Progenitor cell of endocrine pancreas (in vitro differentiated cells): Measurements from ENCODE around the gene ATXN1. TPM values are rescaled to one million over a fixed set of nuclear protein-coding genes. Genes with fewer than 3 reads are reported as not detected.

ENCODE experiments used
- DNase-seq: peaks from one replicate; pipeline ENCODE4 v3.0.0; 2021; ENCODE audit warnings: low spot score; ENCODE audit not compliant: unreplicated experiment
- H3K27ac Mint-ChIP-seq: 2 replicates; pipeline ENCODE4 v1.8.0; 2021; ENCODE audit warnings: mild to moderate bottlenecking, moderate library complexity, mixed read lengths
- H3K27me3 Mint-ChIP-seq: 2 replicates; pipeline ENCODE4 v1.8.0; 2021; ENCODE audit warnings: mixed read lengths
- H3K36me3 Mint-ChIP-seq: 2 replicates; pipeline ENCODE4 v1.8.0; 2022; ENCODE audit warnings: mixed read lengths; ENCODE audit not compliant: insufficient read depth
- H3K4me1 Mint-ChIP-seq: 2 replicates; pipeline ENCODE4 v1.8.0; 2021; ENCODE audit warnings: low read depth, mixed read lengths
- H3K4me3 Mint-ChIP-seq: 2 replicates; pipeline ENCODE4 v1.8.0; 2021; ENCODE audit warnings: low read depth, mild to moderate bottlenecking, moderate library complexity, mixed read lengths
- H3K9me3 Mint-ChIP-seq: 2 replicates; pipeline ENCODE4 v1.8.0; 2021; ENCODE audit warnings: low read depth, mixed read lengths
- CTCF ChIP-seq: fragments of 200-600 bp; sonication (generic); IDR thresholded peaks from one replicate; pipeline ENCODE4 v1.5.0; 2021; ENCODE audit warnings: antibody characterized with exemption, mild to moderate bottlenecking; ENCODE audit not compliant: unreplicated experiment
- total RNA-seq: library from RNA; stranded (reverse); gene quantifications from 2 replicates; pipeline ENCODE4 v1.2.1, GENCODE V29; 2021

ATXN1 gene
- total RNA-seq, 1 donor from 2014 or later = 35.8 TPM

GRCh38 chr6:16504609-16505008, 256.7 kb downstream of the ATXN1 start:
- no peak for DNase-seq
- no peak overlapping the region for H3K4me3 Mint-ChIP-seq
- H3K4me1 Mint-ChIP-seq = peaks cover 2% of the 10 kb centered on the region
- peaks cover under 1% of the 10 kb centered on the region for H3K36me3 Mint-ChIP-seq
- H3K9me3 Mint-ChIP-seq = peaks cover 3% of the 10 kb centered on the region
- no peak for TF ChIP-seq CTCF
- no peak overlapping the region for H3K27ac Mint-ChIP-seq
- H3K27me3 Mint-ChIP-seq = no peaks in the 10 kb centered on the region

- DNase-seq = no peak
- Mint-ChIP-seq H3K4me3 (no peak overlapping the region), H3K27ac (no peak overlapping the region), H3K9me3 (peaks cover 3% of the 10 kb centered on the region), H3K4me1 (peaks cover 2% of the 10 kb centered on the region), H3K36me3 (peaks cover 4% of the 10 kb centered on the region), H3K27me3 (no peaks in the 10 kb centered on the region)
- no peak for TF ChIP-seq CTCF
Observed at GRCh38 chr6:16503970-16504415, 257.3 kb downstream of the ATXN1 start.

GRCh38 chr6:16503241-16503775, 258.0 kb downstream of the ATXN1 start:
- peaks cover 3% of the 10 kb centered on the region for H3K9me3 Mint-ChIP-seq
- TF ChIP-seq CTCF = no peak
- DNase-seq = no peak
- peak overlapping the region; percentile 62 for H3K27ac Mint-ChIP-seq
- no peaks in the 10 kb centered on the region for H3K27me3 Mint-ChIP-seq
- peaks cover 5% of the 10 kb centered on the region for H3K36me3 Mint-ChIP-seq
- peaks cover 2% of the 10 kb centered on the region for H3K4me1 Mint-ChIP-seq
- H3K4me3 Mint-ChIP-seq = no peak overlapping the region

- Mint-ChIP-seq H3K27ac (no peak overlapping the region), H3K27me3 (no peaks in the 10 kb centered on the region), H3K36me3 (peaks cover 5% of the 10 kb centered on the region), H3K9me3 (peaks cover 3% of the 10 kb centered on the region), H3K4me1 (no peaks in the 10 kb centered on the region), H3K4me3 (no peak overlapping the region)
- no peak for DNase-seq
- TF ChIP-seq CTCF = no peak
Observed at GRCh38 chr6:16498957-16499356, 262.3 kb downstream of the ATXN1 start.

GRCh38 chr6:16498237-16498636, 263.0 kb downstream of the ATXN1 start:
- no peak for DNase-seq
- Mint-ChIP-seq H3K9me3 (peaks cover 3% of the 10 kb centered on the region), H3K27ac (no peak overlapping the region), H3K4me3 (no peak overlapping the region), H3K36me3 (peaks cover 5% of the 10 kb centered on the region), H3K27me3 (no peaks in the 10 kb centered on the region), H3K4me1 (no peaks in the 10 kb centered on the region)
- no peak for TF ChIP-seq CTCF
